HepG2 (cell line): ENCODE measurements around the gene LSM12. TPM values are rescaled to one million over a fixed set of nuclear protein-coding genes. Genes with fewer than 3 reads are reported as not detected.

Experiments used
- CBX2 ChIP-seq, 2 experiments: fragments of 200-600 bp in 1 of 2; sonication (generic); formaldehyde crosslinking in 1 of 2; IDR thresholded peaks; 2 replicates each; pipeline versions ENCODE4 v1.7.0 to v1.8.1; 2018 to 2022; ENCODE audit warnings: low read depth in 2 of 2, low read length in 1 of 2, mild to moderate bottlenecking in 1 of 2, missing genetic modification reagents in 1 of 2
- DMAP1 ChIP-seq: IDR thresholded peaks from 2 replicates; pipeline ENCODE4 v1.6.1; 2016
- FOXM1 ChIP-seq: sonication (generic); formaldehyde crosslinking; IDR thresholded peaks from 2 replicates; pipeline ENCODE4 v1.5.0; 2020; ENCODE audit warnings: missing genetic modification reagents
- GPBP1L1 ChIP-seq: sonication (generic); formaldehyde crosslinking; IDR thresholded peaks from 2 replicates; pipeline ENCODE4 v1.5.0; 2020; ENCODE audit warnings: mild to moderate bottlenecking, missing genetic modification reagents
- HMGXB4 ChIP-seq, 2 experiments: sonication (generic) in 1 of 2; formaldehyde crosslinking in 1 of 2; IDR thresholded peaks; 2 replicates each; pipeline versions ENCODE4 v1.4.0 to v1.6.1; 2018 to 2020; ENCODE audit warnings: missing genetic modification reagents in 2 of 2, borderline replicate concordance in 1 of 2, low read depth in 1 of 2, mild to moderate bottlenecking in 1 of 2, missing biosample characterization in 1 of 2
- MLX ChIP-seq: IDR thresholded peaks from 2 replicates; pipeline ENCODE4 v1.6.1; 2016
- RAD21 ChIP-seq: fragments of 450-650 bp; formaldehyde crosslinking; IDR thresholded peaks from 2 replicates; pipeline ENCODE4 v1.5.0; 2020; ENCODE audit warnings: mild to moderate bottlenecking
- SALL1 ChIP-seq: sonication (generic); formaldehyde crosslinking; IDR thresholded peaks from 2 replicates; pipeline ENCODE4 v1.8.0; 2022; ENCODE audit warnings: mild to moderate bottlenecking, missing genetic modification reagents
- U2AF1 ChIP-seq: fragments of 200-400 bp; formaldehyde crosslinking; optimal IDR thresholded peaks from 2 replicates; pipeline ENCODE3; 2017; ENCODE audit warnings: mild to moderate bottlenecking, low read depth, low read length
- XRCC5 ChIP-seq: fragments of 200-400 bp; formaldehyde crosslinking; optimal IDR thresholded peaks from 2 replicates; pipeline ENCODE3; 2017; ENCODE audit warnings: mild to moderate bottlenecking, low read length
- ZBTB8A ChIP-seq: sonication (generic); formaldehyde crosslinking; IDR thresholded peaks from 2 replicates; pipeline ENCODE4 v1.4.0; 2020; ENCODE audit warnings: mild to moderate bottlenecking, low read depth, missing genetic modification reagents, borderline replicate concordance
- ZNF10 ChIP-seq: sonication (generic); formaldehyde crosslinking; IDR thresholded peaks from 2 replicates; pipeline ENCODE4 v1.4.0; 2020; ENCODE audit warnings: mild to moderate bottlenecking, low read depth, missing genetic modification reagents, borderline replicate concordance
- ZNF354B ChIP-seq: sonication (generic); formaldehyde crosslinking; IDR thresholded peaks from 2 replicates; pipeline ENCODE4 v1.8.0; 2022; ENCODE audit warnings: mild to moderate bottlenecking, missing genetic modification reagents
- ZNF407 ChIP-seq: sonication (generic); formaldehyde crosslinking; IDR thresholded peaks from one replicate; pipeline ENCODE4 v1.5.1; 2020; ENCODE audit warnings: mild to moderate bottlenecking, missing genetic modification reagents; ENCODE audit errors: not compliant biosample characterization
- ZNF629 ChIP-seq: sonication (generic); formaldehyde crosslinking; conservative IDR thresholded peaks from 2 replicates; pipeline ENCODE4 v1.5.0; 2020; ENCODE audit warnings: missing genetic modification reagents
- polyA plus RNA-seq, 8 experiments: library from polyadenylated mRNA; depleted of rRNA in 3 of 8; stranded (reverse) in 7 of 8; unstranded in 1 of 8; fragments of >200 nt; fragmentation: Illumina TruSeq in 4 of 8; extraction: Trizol in 4 of 8; gene quantifications; 2 replicates each; pipeline versions ENCODE4 v1.2.1 to v1.2.3, GENCODE V29; 2011 to 2016; ENCODE audit warnings: low read depth in 4 of 8, missing spikeins in 1 of 8, mixed read lengths in 1 of 8; ENCODE audit not compliant: insufficient read depth in 1 of 8
- total RNA-seq, 5 experiments: library from RNA; depleted of rRNA; stranded (reverse); fragments of >200 nt; fragmentation: Illumina TruSeq; extraction: Trizol; gene quantifications; 2 replicates each; pipeline ENCODE4 v1.2.3, GENCODE V29; 2016; ENCODE audit warnings: low read depth in 1 of 5

The LSM12 gene
- total and polyA plus RNA-seq, 2 of the 13 experiments (the other 11 are each of a cell fraction or from before 2014, with no cell fraction given) = 52.8 to 55.7 TPM

GRCh38 chr17:44066204-44066930, at the start of gene LSM12 (continued):
- TF ChIP-seq ZNF407 = peak; percentile 6
- no peak for TF ChIP-seq ZNF354B (CRISPR knock-in tag)
- TF ChIP-seq GPBP1L1 = no peak
- TF ChIP-seq ZNF629 (CRISPR knock-in tag) = 0 out of 2 replicates have a peak, but pooled peaks have one; percentile 3
- peak; percentile 40; the same call in 1 of the 2 replicates for TF ChIP-seq FOXM1 (CRISPR knock-in tag)
- no peak; the same call in 1 of the 2 replicates for TF ChIP-seq DMAP1 (CRISPR knock-in tag)
- TF ChIP-seq ZNF10 (CRISPR knock-in tag) = no peak
- TF ChIP-seq XRCC5 = peak; percentile 77
- no peak for TF ChIP-seq CBX2 (IDR thresholded peaks at IDR 0.05; ENCODE audit: low read depth, low read length)
- TF ChIP-seq CBX2 (CRISPR knock-in tag; IDR thresholded peaks at IDR 0.05; ENCODE audit: low read depth) = no peak
- TF ChIP-seq HMGXB4 (CRISPR knock-in tag; IDR thresholded peaks at IDR 0.05; ENCODE audit: borderline replicate concordance in 1 of 2, low read depth in 1 of 2) = peak in 1 of 2 experiments; percentile 83; a peak in 2 of 4 replicates
- TF ChIP-seq RAD21 (CRISPR knock-in tag) = peak; percentile 75
- TF ChIP-seq SALL1 (CRISPR knock-in tag) = peak; percentile 46
- TF ChIP-seq U2AF1 = no peak
- TF ChIP-seq MLX = 0 out of 2 replicates have a peak, but pooled peaks have one; percentile 39
- TF ChIP-seq ZBTB8A = no peak
